MM.1S (cell line): ENCODE measurements around the gene CALR3.

Source experiments
- DNase-seq: peaks from one replicate; pipeline ENCODE4 v3.0.0-alpha.2; 2015
- H2AFZ ChIP-seq: fragments of 300-600 bp; sonication (generic); 2 replicates; pipeline ENCODE4 v1.6.0; 2016; ENCODE audit warnings: antibody characterized with exemption, low read length
- H3F3A ChIP-seq: fragments of 300-600 bp; sonication (generic); 2 replicates; pipeline ENCODE4 v1.6.1; 2016; ENCODE audit warnings: mild to moderate bottlenecking, antibody characterized with exemption, low read length, moderate library complexity, mixed read lengths; ENCODE audit not compliant: insufficient read depth
- H3K27ac ChIP-seq: fragments of 300-600 bp; sonication (generic); 2 replicates; pipeline ENCODE4 v1.5.1; 2016; ENCODE audit warnings: mild to moderate bottlenecking, low read length
- H3K27me3 ChIP-seq: fragments of 300-600 bp; sonication (generic); replicated peaks from 2 replicates; pipeline ENCODE4 v1.6.0; 2016; ENCODE audit warnings: low read length; ENCODE audit not compliant: insufficient read depth
- H3K36me3 ChIP-seq: fragments of 300-600 bp; sonication (generic); replicated peaks from 2 replicates; pipeline ENCODE4 v1.6.1; 2016; ENCODE audit warnings: mild to moderate bottlenecking, low read length, mixed read lengths; ENCODE audit not compliant: insufficient read depth
- H3K4me1 ChIP-seq: fragments of 300-600 bp; sonication (generic); 2 replicates; pipeline ENCODE4 v1.6.1; 2016; ENCODE audit warnings: low read length, mixed read lengths
- H3K4me2 ChIP-seq: fragments of 300-600 bp; sonication (generic); 2 replicates; pipeline ENCODE4 v1.6.0; 2016; ENCODE audit warnings: low read depth, low read length
- H3K4me3 ChIP-seq: fragments of 300-600 bp; sonication (generic); 2 replicates; pipeline ENCODE4 v1.5.1; 2016; ENCODE audit warnings: low read length, mixed read lengths
- H3K79me2 ChIP-seq: fragments of 300-600 bp; sonication (generic); 2 replicates; pipeline ENCODE4 v1.6.1; 2016; ENCODE audit warnings: mixed run types, low read length, mixed read lengths
- H3K9ac ChIP-seq: fragments of 300-600 bp; sonication (generic); 2 replicates; pipeline ENCODE4 v1.6.1; 2016; ENCODE audit warnings: low read length, mixed read lengths
- H3K9me2 ChIP-seq: fragments of 300-600 bp; sonication (generic); replicated peaks from 2 replicates; pipeline ENCODE4 v1.6.1; 2016; ENCODE audit warnings: mild to moderate bottlenecking, low read length, mixed read lengths; ENCODE audit not compliant: insufficient read depth
- H3K9me3 ChIP-seq: fragments of 300-600 bp; sonication (generic); replicated peaks from 2 replicates; pipeline ENCODE4 v1.6.1; 2016; ENCODE audit warnings: mild to moderate bottlenecking, low read length, mixed read lengths; ENCODE audit not compliant: insufficient read depth
- H4K20me1 ChIP-seq: fragments of 300-600 bp; sonication (generic); 2 replicates; pipeline ENCODE4 v1.6.1; 2016; ENCODE audit warnings: mild to moderate bottlenecking, low read length, moderate library complexity, mixed read lengths; ENCODE audit not compliant: insufficient read depth
- CTCF ChIP-seq: fragments of 300-600 bp; sonication (generic); IDR thresholded peaks from 2 replicates; pipeline ENCODE4 v1.5.1; 2016; ENCODE audit warnings: antibody characterized with exemption, low read length, mixed read lengths
- EZH2 ChIP-seq: fragments of 300-600 bp; sonication (generic); optimal IDR thresholded peaks from 2 replicates; pipeline ENCODE3; 2017; ENCODE audit warnings: low read depth, mild to moderate bottlenecking, antibody characterized with exemption, low read length, mixed read lengths
- EZH2phosphoT487 ChIP-seq: fragments of 300-600 bp; sonication (generic); IDR thresholded peaks from 2 replicates; pipeline ENCODE4 v1.6.1; 2018; ENCODE audit warnings: antibody characterized with exemption, low read length

Gene CALR3

GRCh38 chr19:16435999-16436650 is 59.8 kb downstream of the CALR3 start:
- no peaks in the 10 kb centered on the region for H3K27me3 ChIP-seq
- H4K20me1 ChIP-seq, result no peaks in the 10 kb centered on the region
- no peaks in the 10 kb centered on the region for H3K9me3 ChIP-seq
- H3K36me3 ChIP-seq, result no peaks in the 10 kb centered on the region
- TF ChIP-seq CTCF (no peak), EZH2phosphoT487 (no peak), EZH2 (no peak)
- H3F3A ChIP-seq, result peaks cover 43% of the 10 kb centered on the region
- H3K9me2 ChIP-seq, result no peaks in the 10 kb centered on the region
- H2AFZ ChIP-seq, result 0 out of 2 replicates have a peak overlapping the region, but pooled peaks have one; percentile 4
- H3K4me3 ChIP-seq, result peak overlapping the region; percentile 20
- peak overlapping the region; percentile 71 for H3K4me2 ChIP-seq
- peak; percentile 73 for DNase-seq
- peaks cover 16% of the 10 kb centered on the region for H3K79me2 ChIP-seq
- H3K9ac ChIP-seq, result peak overlapping the region; percentile 82
- peaks cover 60% of the 10 kb centered on the region for H3K4me1 ChIP-seq
- peak overlapping the region; percentile 97 for H3K27ac ChIP-seq

- Histone ChIP-seq H3K27ac (peak overlapping the region; percentile 97), H3K4me1 (peaks cover 60% of the 10 kb centered on the region), H4K20me1 (no peaks in the 10 kb centered on the region), H3F3A (peaks cover 43% of the 10 kb centered on the region), H3K36me3 (no peaks in the 10 kb centered on the region), H3K9me2 (no peaks in the 10 kb centered on the region), H3K4me2 (peak overlapping the region; percentile 71), H3K4me3 (no peak overlapping the region), H3K9ac (peak overlapping the region; percentile 82), H3K79me2 (peaks cover 11% of the 10 kb centered on the region; the same call in 1 of the 2 replicates), H2AFZ (no peak overlapping the region), H3K9me3 (no peaks in the 10 kb centered on the region), H3K27me3 (no peaks in the 10 kb centered on the region)
- no peak for TF ChIP-seq CTCF
- TF ChIP-seq EZH2phosphoT487, result no peak
- TF ChIP-seq EZH2, result no peak
- DNase-seq, result peak; percentile 97
Observed at GRCh38 chr19:16435238-16435917, 60.6 kb downstream of the CALR3 start.

GRCh38 chr19:16433986-16434385 is 62.0 kb downstream of the CALR3 start:
- Histone ChIP-seq H3K79me2 (peaks cover 11% of the 10 kb centered on the region; the same call in 1 of the 2 replicates), H3K4me1 (peaks cover 47% of the 10 kb centered on the region), H3K9ac (no peak overlapping the region), H3K36me3 (no peaks in the 10 kb centered on the region), H3K9me2 (no peaks in the 10 kb centered on the region), H3K4me3 (no peak overlapping the region), H3K27me3 (no peaks in the 10 kb centered on the region), H3F3A (peaks cover 37% of the 10 kb centered on the region), H3K9me3 (no peaks in the 10 kb centered on the region), H3K27ac (peak overlapping the region; percentile 97; the same call in 1 of the 2 replicates), H4K20me1 (no peaks in the 10 kb centered on the region), H2AFZ (no peak overlapping the region), H3K4me2 (no peak overlapping the region)
- TF ChIP-seq CTCF (no peak), EZH2phosphoT487 (no peak), EZH2 (no peak)
- no peak for DNase-seq
